ENCODE measurements around the gene SERPINC1. TPM values are rescaled to one million over a fixed set of nuclear protein-coding genes. Genes with fewer than 3 reads are reported as not detected.

Gene SERPINC1
- total and polyA plus RNA-seq, 2 of the 8 experiments (the other 6 are each of a cell fraction or from before 2014, with no cell fraction given): 0.08 TPM; not detected in 1

GRCh38 chr1:173915596-173915995 lies 1.5 kb downstream of the SERPINC1 start (continued):
- TF ChIP-seq CHD7 (IDR thresholded peaks at IDR 0.05; ENCODE audit: insufficient replicate concordance, low read length): no peak
- TF ChIP-seq CEBPB (IDR thresholded peaks at IDR 0.05; ENCODE audit: low read depth, low read length): no peak
- TF ChIP-seq SP1 (IDR thresholded peaks at IDR 0.05; ENCODE audit: low read depth, low read length): no peak
- no peak for TF ChIP-seq KDM1A (IDR thresholded peaks at IDR 0.05; ENCODE audit: borderline replicate concordance, low read length)
- TF ChIP-seq SAP30 (IDR thresholded peaks at IDR 0.05; ENCODE audit: insufficient read depth, insufficient replicate concordance, low read length): no peak
- TF ChIP-seq POLR2AphosphoS5 (IDR thresholded peaks at IDR 0.05; ENCODE audit: low read depth, low read length): no peak
- no peak for TF ChIP-seq FOSL1 (IDR thresholded peaks at IDR 0.05; ENCODE audit: insufficient read depth, low read depth, low read length)
- no peak for TF ChIP-seq SIRT6 (IDR thresholded peaks at IDR 0.05; ENCODE audit: low read length)

Measured in H1 (cell line).